K562 (cell line): ENCODE data around the gene C2. TPM values are rescaled to one million over a fixed set of nuclear protein-coding genes. Genes with fewer than 3 reads are reported as not detected.
A peak's percentile ranks its signal among the peaks of the same experiment; 100 is the strongest.

Source experiments
- BRD4 ChIP-seq: fragments of 200-600 bp; sonication (generic); IDR thresholded peaks from 2 replicates; pipeline ENCODE4 v1.6.1; 2017; ENCODE audit warnings: inconsistent platforms
- CCNT2 ChIP-seq: IDR thresholded peaks from 2 replicates; pipeline ENCODE4 v1.6.1; 2011; ENCODE audit warnings: borderline replicate concordance, low read depth, mild to moderate bottlenecking, moderate library complexity, mixed read lengths, low read length; ENCODE audit not compliant: insufficient read length; ENCODE audit errors: extremely low read depth
- DMBX1 ChIP-seq: fragments of 250-450 bp; sonication (Bioruptor Pico); IDR thresholded peaks from 2 replicates; pipeline ENCODE4 v1.8.0; 2022; ENCODE audit warnings: inconsistent platforms, mild to moderate bottlenecking, moderate library complexity, borderline replicate concordance
- E2F3 ChIP-seq: fragments of 250-450 bp; sonication (Bioruptor Pico); IDR thresholded peaks from 2 replicates; pipeline ENCODE4 v1.4.0; 2020; ENCODE audit warnings: mild to moderate bottlenecking
- ERF ChIP-seq: fragments of 450-650 bp; formaldehyde crosslinking; IDR thresholded peaks from 2 replicates; pipeline ENCODE4 v1.4.0; 2020; ENCODE audit warnings: mild to moderate bottlenecking, mixed read lengths
- FOS ChIP-seq: IDR thresholded peaks from 3 replicates; pipeline ENCODE4 v1.6.1; 2011; ENCODE audit not compliant: insufficient read length; ENCODE audit errors: extremely low read depth
- HNRNPLL ChIP-seq: fragments of 200-400 bp; formaldehyde crosslinking; IDR thresholded peaks from 2 replicates; pipeline ENCODE4 v1.6.1; 2017; ENCODE audit warnings: low read length, low read depth, mild to moderate bottlenecking; ENCODE audit not compliant: poor library complexity, severe bottlenecking
- KAT8 ChIP-seq: fragments of 450-650 bp; IDR thresholded peaks from 2 replicates; pipeline ENCODE4 v1.6.1; 2016; ENCODE audit warnings: low read depth, mild to moderate bottlenecking
- KDM5B ChIP-seq: fragments of 200-600 bp; sonication (generic); IDR thresholded peaks from 2 replicates; pipeline ENCODE4 v1.6.1; 2012; ENCODE audit warnings: low read depth, mild to moderate bottlenecking, moderate library complexity, low read length, control low read depth, inconsistent platforms; ENCODE audit not compliant: insufficient replicate concordance
- MBD2 ChIP-seq: sonication (generic); IDR thresholded peaks from 2 replicates; pipeline ENCODE4 v1.6.1; 2016; ENCODE audit warnings: low read depth, borderline replicate concordance
- NFIX ChIP-seq: fragments of 250-450 bp; sonication (Bioruptor Pico); IDR thresholded peaks from 2 replicates; pipeline ENCODE4 v1.4.0; 2020; ENCODE audit warnings: low read depth, mild to moderate bottlenecking, moderate library complexity
- PRMT5 ChIP-seq: sonication (generic); formaldehyde crosslinking; IDR thresholded peaks from 2 replicates; pipeline ENCODE4 v1.5.0; 2020; ENCODE audit warnings: missing genetic modification reagents
- TEAD4 ChIP-seq, 2 experiments: sonication (generic) in 1 of 2; formaldehyde crosslinking in 1 of 2; IDR thresholded peaks; 2 replicates each; pipeline versions ENCODE4 v1.6.1 to v1.8.0; 2012 to 2022; ENCODE audit warnings: borderline replicate concordance in 1 of 2, inconsistent platforms in 1 of 2, low read length in 1 of 2, mild to moderate bottlenecking in 1 of 2, missing genetic modification reagents in 1 of 2
- ZNF644 ChIP-seq: fragments of 200-800 bp; sonication (Bioruptor generic); IDR thresholded peaks from 2 replicates; pipeline ENCODE4 v1.6.1; 2016; ENCODE audit warnings: low read depth, missing genetic modification characterization, missing compliant biosample characterization
- polyA plus RNA-seq, 8 experiments: library from polyadenylated mRNA; depleted of rRNA in 4 of 8; stranded (reverse) in 5 of 8; unstranded in 3 of 8; fragments of >200 nt; fragmentation: Nextera tagmentation in 2 of 8; fragmentation: Illumina TruSeq in 1 of 8; extraction: Ambion mirVana in 2 of 8; extraction: Trizol in 1 of 8; gene quantifications; 2 replicates each; pipeline versions ENCODE4 v1.2.1 to v1.2.3, GENCODE V29; 2011 to 2014; ENCODE audit warnings: inconsistent platforms in 1 of 8, missing spikeins in 1 of 8
- total RNA-seq, 7 experiments: library from RNA; depleted of rRNA in 6 of 7; stranded (reverse); fragments of >200 nt in 6 of 7; fragmentation: Illumina TruSeq in 2 of 7; extraction: Trizol in 2 of 7; gene quantifications; 2 replicates each; pipeline versions ENCODE4 v1.2.1 to v1.2.3, GENCODE V29; 2011 to 2021; ENCODE audit warnings: low replicate concordance in 1 of 7
- TF ChIP-seq, protein P1 (sequence below): fragments of 450-650 bp; IDR thresholded peaks from 2 replicates; pipeline ENCODE4 v1.7.0; 2016; ENCODE audit warnings: borderline replicate concordance
- TF ChIP-seq, protein P2 (sequence below): fragments of 450-650 bp; IDR thresholded peaks from 2 replicates; pipeline ENCODE4 v1.6.1; 2016; ENCODE audit warnings: low read depth, mild to moderate bottlenecking, moderate library complexity
- TF ChIP-seq, protein P3 (sequence below), 2 experiments: fragments of 450-650 bp in 1 of 2; sonication (generic) in 1 of 2; formaldehyde crosslinking; conservative IDR thresholded peaks; 2 replicates each; pipeline versions ENCODE4 v1.4.0 to v1.8.1; 2020 to 2022; ENCODE audit warnings: mild to moderate bottlenecking in 1 of 2, missing genetic modification reagents in 1 of 2
- TF ChIP-seq, protein P4 (sequence below): fragments of 200-800 bp; sonication (Bioruptor generic); IDR thresholded peaks from 2 replicates; pipeline ENCODE4 v1.6.1; 2017; ENCODE audit warnings: missing genetic modification characterization, missing compliant biosample characterization
- TF ChIP-seq, protein P5 (sequence below): fragments of 250-450 bp; sonication (Bioruptor Pico); IDR thresholded peaks from 2 replicates; pipeline ENCODE4 v1.4.0; 2020; ENCODE audit warnings: mild to moderate bottlenecking

C2 gene
- total and polyA plus RNA-seq, 9 of the 15 experiments (the other 6 are each of a cell fraction or from before 2014, with no cell fraction given), result 0.05 to 1.1 (median 0.39) TPM; not detected in 1

DNA sequence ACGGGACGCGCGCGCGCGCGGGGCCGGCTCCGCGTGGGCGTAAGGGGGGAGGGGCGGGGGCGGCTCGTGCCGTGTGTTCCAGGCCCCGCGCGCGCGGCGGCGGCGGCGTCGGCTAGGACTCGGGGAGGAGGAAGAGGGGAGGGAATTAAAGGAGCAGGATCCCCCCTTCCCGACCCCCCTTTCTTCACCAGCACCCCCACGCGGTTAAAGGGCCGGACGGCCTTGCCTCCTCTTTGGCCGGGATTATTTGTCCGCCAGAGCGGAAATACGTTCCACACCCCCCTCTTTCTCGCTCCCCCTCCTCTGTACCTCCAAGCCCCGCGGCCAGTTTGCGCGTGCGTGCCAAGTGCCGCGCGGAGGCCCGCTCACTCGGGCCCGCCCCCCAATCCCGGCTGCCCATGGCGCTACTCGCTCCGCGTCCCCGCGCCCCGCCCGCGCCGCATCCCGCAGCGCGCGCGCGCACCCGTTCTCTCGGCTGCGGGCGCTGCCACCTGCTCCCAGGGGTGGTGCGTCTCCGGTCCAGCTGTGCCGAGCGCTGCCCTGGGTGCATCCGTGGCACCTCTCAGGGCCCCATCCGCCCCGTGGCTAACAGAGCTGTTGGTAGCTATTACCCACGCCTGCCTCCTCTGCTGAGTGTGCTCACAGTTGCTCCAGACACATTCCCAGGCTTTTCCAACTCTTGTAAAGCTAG lies 25.4 kb upstream of the C2 start, which contains the start of gene ZBTB12 (continued):
- TF ChIP-seq, protein P1, sequence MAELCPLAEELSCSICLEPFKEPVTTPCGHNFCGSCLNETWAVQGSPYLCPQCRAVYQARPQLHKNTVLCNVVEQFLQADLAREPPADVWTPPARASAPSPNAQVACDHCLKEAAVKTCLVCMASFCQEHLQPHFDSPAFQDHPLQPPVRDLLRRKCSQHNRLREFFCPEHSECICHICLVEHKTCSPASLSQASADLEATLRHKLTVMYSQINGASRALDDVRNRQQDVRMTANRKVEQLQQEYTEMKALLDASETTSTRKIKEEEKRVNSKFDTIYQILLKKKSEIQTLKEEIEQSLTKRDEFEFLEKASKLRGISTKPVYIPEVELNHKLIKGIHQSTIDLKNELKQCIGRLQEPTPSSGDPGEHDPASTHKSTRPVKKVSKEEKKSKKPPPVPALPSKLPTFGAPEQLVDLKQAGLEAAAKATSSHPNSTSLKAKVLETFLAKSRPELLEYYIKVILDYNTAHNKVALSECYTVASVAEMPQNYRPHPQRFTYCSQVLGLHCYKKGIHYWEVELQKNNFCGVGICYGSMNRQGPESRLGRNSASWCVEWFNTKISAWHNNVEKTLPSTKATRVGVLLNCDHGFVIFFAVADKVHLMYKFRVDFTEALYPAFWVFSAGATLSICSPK, result peak; percentile 99
- TF ChIP-seq ERF (CRISPR knock-in tag), result peak; percentile 94
- TF ChIP-seq MBD2, result 0 out of 2 replicates have a peak, but pooled peaks have one; percentile 23
- TF ChIP-seq KAT8, result no peak
- peak; percentile 67; the same call in 1 of the 2 replicates for TF ChIP-seq E2F3
- peak; percentile 97 for TF ChIP-seq CCNT2
- peak; percentile 32; the same call in 1 of the 2 replicates for TF ChIP-seq TEAD4 (IDR thresholded peaks at IDR 0.05; ENCODE audit: low read length)
- no peak for TF ChIP-seq TEAD4 (CRISPR knock-in tag; IDR thresholded peaks at IDR 0.05; ENCODE audit: borderline replicate concordance)
- no peak for TF ChIP-seq PRMT5 (CRISPR knock-in tag)
- no peak for TF ChIP-seq BRD4
- 0 out of 2 replicates have a peak, but pooled peaks have one; percentile 22 for TF ChIP-seq ZNF644
- TF ChIP-seq DMBX1 (CRISPR knock-in tag), result peak; percentile 78
- TF ChIP-seq, protein P2, sequence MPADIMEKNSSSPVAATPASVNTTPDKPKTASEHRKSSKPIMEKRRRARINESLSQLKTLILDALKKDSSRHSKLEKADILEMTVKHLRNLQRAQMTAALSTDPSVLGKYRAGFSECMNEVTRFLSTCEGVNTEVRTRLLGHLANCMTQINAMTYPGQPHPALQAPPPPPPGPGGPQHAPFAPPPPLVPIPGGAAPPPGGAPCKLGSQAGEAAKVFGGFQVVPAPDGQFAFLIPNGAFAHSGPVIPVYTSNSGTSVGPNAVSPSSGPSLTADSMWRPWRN, result 0 out of 2 replicates have a peak, but pooled peaks have one; percentile 37
- TF ChIP-seq, protein P3, sequence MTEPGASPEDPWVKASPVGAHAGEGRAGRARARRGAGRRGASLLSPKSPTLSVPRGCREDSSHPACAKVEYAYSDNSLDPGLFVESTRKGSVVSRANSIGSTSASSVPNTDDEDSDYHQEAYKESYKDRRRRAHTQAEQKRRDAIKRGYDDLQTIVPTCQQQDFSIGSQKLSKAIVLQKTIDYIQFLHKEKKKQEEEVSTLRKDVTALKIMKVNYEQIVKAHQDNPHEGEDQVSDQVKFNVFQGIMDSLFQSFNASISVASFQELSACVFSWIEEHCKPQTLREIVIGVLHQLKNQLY (CRISPR knock-in tag; conservative IDR thresholded peaks at IDR 0.05), result no peak
- TF ChIP-seq, protein P4, sequence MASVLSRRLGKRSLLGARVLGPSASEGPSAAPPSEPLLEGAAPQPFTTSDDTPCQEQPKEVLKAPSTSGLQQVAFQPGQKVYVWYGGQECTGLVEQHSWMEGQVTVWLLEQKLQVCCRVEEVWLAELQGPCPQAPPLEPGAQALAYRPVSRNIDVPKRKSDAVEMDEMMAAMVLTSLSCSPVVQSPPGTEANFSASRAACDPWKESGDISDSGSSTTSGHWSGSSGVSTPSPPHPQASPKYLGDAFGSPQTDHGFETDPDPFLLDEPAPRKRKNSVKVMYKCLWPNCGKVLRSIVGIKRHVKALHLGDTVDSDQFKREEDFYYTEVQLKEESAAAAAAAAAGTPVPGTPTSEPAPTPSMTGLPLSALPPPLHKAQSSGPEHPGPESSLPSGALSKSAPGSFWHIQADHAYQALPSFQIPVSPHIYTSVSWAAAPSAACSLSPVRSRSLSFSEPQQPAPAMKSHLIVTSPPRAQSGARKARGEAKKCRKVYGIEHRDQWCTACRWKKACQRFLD (CRISPR knock-in tag), result no peak
- TF ChIP-seq NFIX, result no peak
- TF ChIP-seq FOS, result no peak
- TF ChIP-seq, protein P5, sequence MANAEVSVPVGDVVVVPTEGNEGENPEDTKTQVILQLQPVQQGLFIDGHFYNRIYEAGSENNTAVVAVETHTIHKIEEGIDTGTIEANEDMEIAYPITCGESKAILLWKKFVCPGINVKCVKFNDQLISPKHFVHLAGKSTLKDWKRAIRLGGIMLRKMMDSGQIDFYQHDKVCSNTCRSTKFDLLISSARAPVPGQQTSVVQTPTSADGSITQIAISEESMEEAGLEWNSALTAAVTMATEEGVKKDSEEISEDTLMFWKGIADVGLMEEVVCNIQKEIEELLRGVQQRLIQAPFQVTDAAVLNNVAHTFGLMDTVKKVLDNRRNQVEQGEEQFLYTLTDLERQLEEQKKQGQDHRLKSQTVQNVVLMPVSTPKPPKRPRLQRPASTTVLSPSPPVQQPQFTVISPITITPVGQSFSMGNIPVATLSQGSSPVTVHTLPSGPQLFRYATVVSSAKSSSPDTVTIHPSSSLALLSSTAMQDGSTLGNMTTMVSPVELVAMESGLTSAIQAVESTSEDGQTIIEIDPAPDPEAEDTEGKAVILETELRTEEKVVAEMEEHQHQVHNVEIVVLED, result peak; percentile 57
- peak; percentile 64 for TF ChIP-seq KDM5B
- TF ChIP-seq HNRNPLL, result no peak
